ENCODE measurements around the gene GPR137C. TPM values are rescaled to one million over a fixed set of nuclear protein-coding genes. Genes with fewer than 3 reads are reported as not detected.
"Not testable (repeated sequence)": the region's sequence is repeated elsewhere in the genome, so short reads cannot be mapped to it uniquely, and the experiment has no call there.

The GPR137C gene
- polyA plus RNA-seq, 1 of the 3 experiments (the other 2 are of a cell fraction): 0.54 TPM

DNA sequence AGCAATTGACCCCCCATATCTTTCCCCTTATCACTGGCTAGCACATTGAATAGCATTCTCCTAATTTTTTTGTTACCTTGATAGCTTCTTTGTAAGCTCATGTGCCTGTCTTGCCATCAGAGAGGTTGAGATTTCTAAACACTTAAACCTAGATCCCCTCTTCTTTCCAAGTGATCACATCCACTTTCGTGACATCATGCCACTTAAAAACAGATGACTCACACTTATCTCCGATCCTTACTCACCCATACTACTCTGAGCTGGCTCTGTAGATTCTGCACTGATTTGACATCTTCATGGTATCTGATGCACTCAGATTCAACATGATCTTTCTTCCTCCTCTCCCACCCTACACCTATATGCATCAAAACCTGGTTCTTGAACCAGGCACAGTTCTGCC, 10.5 kb downstream of the GPR137C start:
- H3K4me2 ChIP-seq: no peak overlapping the region
- no peaks in the 10 kb centered on the region for H3F3A ChIP-seq (replicated peaks; ENCODE audit: insufficient read depth)
- no peak overlapping the region for H3K27ac ChIP-seq (ENCODE audit: low read depth in 2 of 2, low read length in 1 of 2)
- no peaks in the 10 kb centered on the region for H3K9me3 ChIP-seq
- no peaks in the 10 kb centered on the region for H4K20me1 ChIP-seq (ENCODE audit: insufficient read depth)
- no peaks in the 10 kb centered on the region for H3K79me2 ChIP-seq (ENCODE audit: insufficient read depth)
- ChIA-PET POLR2A (no interaction called here), CTCF (interaction anchor here (1.0 to 1.5 kb wide), 2 partner anchors 9 to 11 kb away, joined by 3 to 4 read pairs; partner anchors contain the start of gene TXNDC16)
- H3K36me3 ChIP-seq (replicated peaks in 1 of 2; ENCODE audit: control insufficient read depth in 1 of 2, insufficient read depth in 2 of 2, low read length in 1 of 2): no peaks in the 10 kb centered on the region
- no peak overlapping the region for H3K4me3 ChIP-seq (ENCODE audit: low read depth in 2 of 2, low read length in 1 of 2)
- DNase-seq: peak; percentile 7
- no peaks in the 10 kb centered on the region for H3K9me2 ChIP-seq
- no peaks in the 10 kb centered on the region for H3K27me3 ChIP-seq (ENCODE audit: insufficient read depth)
- TF ChIP-seq SIN3A (IDR thresholded peaks at IDR 0.05; ENCODE audit: borderline replicate concordance, low read depth, low read length) (no peak), MEF2A (IDR thresholded peaks at IDR 0.05; ENCODE audit: borderline replicate concordance, low read depth) (no peak), FOSL2 (IDR thresholded peaks at IDR 0.05; ENCODE audit: borderline replicate concordance, low read depth) (peak; percentile 53; the same call in 1 of the 2 replicates), ELF1 (IDR thresholded peaks at IDR 0.05) (no peak), NRF1 (IDR thresholded peaks at IDR 0.05; ENCODE audit: low read depth, low read length) (no peak), RAD21 (IDR thresholded peaks at IDR 0.05; ENCODE audit: low read length) (no peak), JUND (IDR thresholded peaks at IDR 0.05) (peak; percentile 47; the same call in 1 of the 2 replicates), TCF12 (IDR thresholded peaks at IDR 0.05) (no peak), RXRA (IDR thresholded peaks at IDR 0.05; ENCODE audit: borderline replicate concordance, low read depth) (no peak), EZH2phosphoT487 (IDR thresholded peaks at IDR 0.05; ENCODE audit: borderline replicate concordance, low read depth) (no peak), FOXM1 (IDR thresholded peaks at IDR 0.05; ENCODE audit: low read depth) (no peak)
- TF ChIP-seq, protein P1, sequence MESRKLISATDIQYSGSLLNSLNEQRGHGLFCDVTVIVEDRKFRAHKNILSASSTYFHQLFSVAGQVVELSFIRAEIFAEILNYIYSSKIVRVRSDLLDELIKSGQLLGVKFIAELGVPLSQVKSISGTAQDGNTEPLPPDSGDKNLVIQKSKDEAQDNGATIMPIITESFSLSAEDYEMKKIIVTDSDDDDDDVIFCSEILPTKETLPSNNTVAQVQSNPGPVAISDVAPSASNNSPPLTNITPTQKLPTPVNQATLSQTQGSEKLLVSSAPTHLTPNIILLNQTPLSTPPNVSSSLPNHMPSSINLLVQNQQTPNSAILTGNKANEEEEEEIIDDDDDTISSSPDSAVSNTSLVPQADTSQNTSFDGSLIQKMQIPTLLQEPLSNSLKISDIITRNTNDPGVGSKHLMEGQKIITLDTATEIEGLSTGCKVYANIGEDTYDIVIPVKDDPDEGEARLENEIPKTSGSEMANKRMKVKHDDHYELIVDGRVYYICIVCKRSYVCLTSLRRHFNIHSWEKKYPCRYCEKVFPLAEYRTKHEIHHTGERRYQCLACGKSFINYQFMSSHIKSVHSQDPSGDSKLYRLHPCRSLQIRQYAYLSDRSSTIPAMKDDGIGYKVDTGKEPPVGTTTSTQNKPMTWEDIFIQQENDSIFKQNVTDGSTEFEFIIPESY (IDR thresholded peaks at IDR 0.05; ENCODE audit: borderline replicate concordance, low read depth): no peak
- TF ChIP-seq, protein P2, sequence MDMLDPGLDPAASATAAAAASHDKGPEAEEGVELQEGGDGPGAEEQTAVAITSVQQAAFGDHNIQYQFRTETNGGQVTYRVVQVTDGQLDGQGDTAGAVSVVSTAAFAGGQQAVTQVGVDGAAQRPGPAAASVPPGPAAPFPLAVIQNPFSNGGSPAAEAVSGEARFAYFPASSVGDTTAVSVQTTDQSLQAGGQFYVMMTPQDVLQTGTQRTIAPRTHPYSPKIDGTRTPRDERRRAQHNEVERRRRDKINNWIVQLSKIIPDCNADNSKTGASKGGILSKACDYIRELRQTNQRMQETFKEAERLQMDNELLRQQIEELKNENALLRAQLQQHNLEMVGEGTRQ (IDR thresholded peaks at IDR 0.05; ENCODE audit: borderline replicate concordance, low read depth, low read length): no peak
- TF ChIP-seq, protein P3, sequence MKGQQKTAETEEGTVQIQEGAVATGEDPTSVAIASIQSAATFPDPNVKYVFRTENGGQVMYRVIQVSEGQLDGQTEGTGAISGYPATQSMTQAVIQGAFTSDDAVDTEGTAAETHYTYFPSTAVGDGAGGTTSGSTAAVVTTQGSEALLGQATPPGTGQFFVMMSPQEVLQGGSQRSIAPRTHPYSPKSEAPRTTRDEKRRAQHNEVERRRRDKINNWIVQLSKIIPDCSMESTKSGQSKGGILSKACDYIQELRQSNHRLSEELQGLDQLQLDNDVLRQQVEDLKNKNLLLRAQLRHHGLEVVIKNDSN (IDR thresholded peaks at IDR 0.05; ENCODE audit: borderline replicate concordance, low read depth): no peak
- H3K9ac ChIP-seq: no peak overlapping the region
- H3K4me1 ChIP-seq (ENCODE audit: control insufficient read depth in 1 of 2, insufficient read depth in 2 of 2, low read depth in 1 of 2, low read length in 1 of 2): no peaks in the 10 kb centered on the region
- 4% methylated on average over 2 of the region's 2 CpGs for WGBS (ENCODE audit: low lambda C conversion rate)
- no peak overlapping the region for H2AFZ ChIP-seq (ENCODE audit: low read depth)

DNA sequence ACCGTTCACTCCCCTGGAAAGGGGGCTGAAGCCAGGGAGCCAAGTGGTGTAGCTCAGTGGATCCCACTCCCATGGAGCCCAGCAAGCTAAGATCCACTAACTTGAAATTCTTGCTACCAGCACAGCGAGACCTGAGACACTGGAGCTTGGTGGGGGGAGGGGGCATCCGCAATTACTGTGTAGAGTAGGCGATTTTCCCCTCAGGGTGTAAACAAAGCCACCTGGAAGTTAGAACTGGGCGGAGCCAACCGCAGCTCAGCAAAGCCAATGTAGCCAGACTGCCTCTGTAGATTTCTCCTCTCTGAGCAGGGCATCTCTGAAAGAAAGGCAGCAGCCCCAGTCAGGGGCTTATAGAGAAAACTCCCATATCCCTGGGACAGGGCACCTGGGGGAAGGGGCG, 15.8 kb downstream of the GPR137C start:
- H4K20me1 ChIP-seq (ENCODE audit: insufficient read depth); H3K9me2 ChIP-seq; H3K4me2 ChIP-seq; H3K4me3 ChIP-seq (ENCODE audit: low read depth in 2 of 2, low read length in 1 of 2); POLR2A ChIA-PET; H2AFZ ChIP-seq (ENCODE audit: low read depth); H3K9me3 ChIP-seq; H3K27me3 ChIP-seq (ENCODE audit: insufficient read depth); H3K9ac ChIP-seq; H3K4me1 ChIP-seq (ENCODE audit: control insufficient read depth in 1 of 2, insufficient read depth in 2 of 2, low read depth in 1 of 2, low read length in 1 of 2); H3K79me2 ChIP-seq (ENCODE audit: insufficient read depth); DNase-seq; H3K36me3 ChIP-seq (replicated peaks in 1 of 2; ENCODE audit: control insufficient read depth in 1 of 2, insufficient read depth in 2 of 2, low read length in 1 of 2); H3F3A ChIP-seq (replicated peaks; ENCODE audit: insufficient read depth); H3K27ac ChIP-seq (ENCODE audit: low read depth in 2 of 2, low read length in 1 of 2): not testable (repeated sequence)
- CTCF ChIA-PET: interaction anchor here (1.0 kb wide), 1 partner anchor 31 kb away, joined by 3 read pairs; no protein-coding TSS in a partner anchor
- WGBS (ENCODE audit: low lambda C conversion rate): 73% methylated on average over 7 of the region's 7 CpGs

All from SK-N-SH (cell line).